H7 (cell line): ENCODE measurements around the gene CDHR3. TPM values are rescaled to one million over a fixed set of nuclear protein-coding genes. Genes with fewer than 3 reads are reported as not detected.

Experiments
- DNase-seq: peaks from one replicate; pipeline ENCODE4 v3.0.0; 2012
- H3K27me3 ChIP-seq: 2 replicates; pipeline ENCODE4 v1.6.0; 2011; ENCODE audit warnings: mild to moderate bottlenecking, low read length; ENCODE audit not compliant: control insufficient read depth, insufficient read depth
- H3K36me3 ChIP-seq: replicated peaks from 2 replicates; pipeline ENCODE4 v1.5.1; 2011; ENCODE audit warnings: low read length; ENCODE audit not compliant: control insufficient read depth, insufficient read depth
- H3K4me3 ChIP-seq: 2 replicates; pipeline ENCODE4 v1.5.1; 2011; ENCODE audit warnings: low read depth, mild to moderate bottlenecking, control low read depth, low read length, moderate library complexity; ENCODE audit not compliant: insufficient read depth
- total RNA-seq: library from RNA; depleted of rRNA; stranded (reverse); fragments of >200 nt; shearing (Covaris generic); gene quantifications from 2 replicates; pipeline ENCODE4 v1.2.3, GENCODE V29; 2014; rRNA removed

CDHR3 gene
- total RNA-seq, 1 experiment from 2014 or later, result 5.7 TPM

- H3K27me3 ChIP-seq, result no peaks in the 10 kb centered on the region
- no peak for DNase-seq
These were observed 109.1 kb downstream of the CDHR3 start for GRCh38 chr7:106071999-106072714.

GRCh38 chr7:106072715-106073091 is 109.6 kb downstream of the CDHR3 start:
- no peak for DNase-seq
- Histone ChIP-seq H3K27me3 (no peaks in the 10 kb centered on the region), H3K36me3 (no peaks in the 10 kb centered on the region)

More at GRCh38 chr7:106071999-106072714, 109.1 kb downstream of the CDHR3 start:
- H3K4me3 ChIP-seq, result no peak overlapping the region
- H3K36me3 ChIP-seq, result no peaks in the 10 kb centered on the region

GRCh38 chr7:106073701-106074100 is 110.6 kb downstream of the CDHR3 start:
- Histone ChIP-seq H3K4me3 (no peak overlapping the region), H3K36me3 (no peaks in the 10 kb centered on the region), H3K27me3 (no peaks in the 10 kb centered on the region)
- peak; percentile 5 for DNase-seq

More at GRCh38 chr7:106072715-106073091, 109.6 kb downstream of the CDHR3 start:
- H3K4me3 ChIP-seq, result no peak overlapping the region

- Histone ChIP-seq H3K36me3 (no peaks in the 10 kb centered on the region), H3K27me3 (no peaks in the 10 kb centered on the region), H3K4me3 (no peak overlapping the region)
- DNase-seq, result peak; percentile 16
These were observed 111.2 kb downstream of the CDHR3 start for GRCh38 chr7:106074257-106074656.

GRCh38 chr7:106075937-106076336 is 112.9 kb downstream of the CDHR3 start:
- Histone ChIP-seq H3K4me3 (no peak overlapping the region), H3K27me3 (no peaks in the 10 kb centered on the region), H3K36me3 (no peaks in the 10 kb centered on the region)
- no peak for DNase-seq

- Histone ChIP-seq H3K27me3 (no peaks in the 10 kb centered on the region), H3K4me3 (no peak overlapping the region), H3K36me3 (no peaks in the 10 kb centered on the region)
- DNase-seq, result no peak
These were observed 113.5 kb downstream of the CDHR3 start for GRCh38 chr7:106076537-106076936.

- H3K27me3 ChIP-seq, result no peaks in the 10 kb centered on the region
- no peaks in the 10 kb centered on the region for H3K36me3 ChIP-seq
- H3K4me3 ChIP-seq, result no peak overlapping the region
- no peak for DNase-seq
These were observed 117.4 kb downstream of the CDHR3 start for GRCh38 chr7:106080300-106080987.

GRCh38 chr7:106082087-106082854 is 119.2 kb downstream of the CDHR3 start:
- Histone ChIP-seq H3K27me3 (no peaks in the 10 kb centered on the region), H3K36me3 (no peaks in the 10 kb centered on the region), H3K4me3 (no peak overlapping the region)
- DNase-seq, result no peak

Other genes with a start within 250 kb of the CDHR3 start
- 10.8 and 12.7 TPM in 2 replicates for gene ATXN7L1, start 86.7 kb upstream of the CDHR3 start, total RNA-seq
- gene SYPL1, start 149.0 kb downstream of the CDHR3 start, total RNA-seq, result 25.2 and 30.7 TPM in 2 replicates